Chondrocyte (in vitro differentiated cells): ENCODE measurements around the gene NDFIP2. TPM values are rescaled to one million over a fixed set of nuclear protein-coding genes. Genes with fewer than 3 reads are reported as not detected.
A peak's percentile ranks its signal among the peaks of the same experiment; 100 is the strongest.

Source experiments
- DNase-seq: peaks from one replicate; pipeline ENCODE4 v3.0.0; 2021; ENCODE audit warnings: mixed read lengths, low spot score
- H3K27ac Mint-ChIP-seq: one replicate; pipeline ENCODE4 v1.8.0; 2021; ENCODE audit warnings: mild to moderate bottlenecking, moderate library complexity, mixed read lengths; ENCODE audit not compliant: unreplicated experiment
- H3K27me3 Mint-ChIP-seq: 2 replicates; pipeline ENCODE4 v1.8.0; 2021; ENCODE audit warnings: low read depth, mixed read lengths
- H3K36me3 Mint-ChIP-seq: 2 replicates; pipeline ENCODE4 v1.8.0; 2021; ENCODE audit warnings: low read depth, mixed read lengths
- H3K4me1 Mint-ChIP-seq: 2 replicates; pipeline ENCODE4 v1.8.0; 2021; ENCODE audit warnings: low read depth, mild to moderate bottlenecking, mixed read lengths
- H3K4me3 Mint-ChIP-seq: one replicate; pipeline ENCODE4 v1.8.0; 2021; ENCODE audit warnings: mild to moderate bottlenecking, moderate library complexity, mixed read lengths; ENCODE audit not compliant: unreplicated experiment
- H3K9me3 Mint-ChIP-seq: 2 replicates; pipeline ENCODE4 v1.8.0; 2021; ENCODE audit warnings: low read depth, mixed read lengths
- CTCF ChIP-seq: fragments of 200-600 bp; sonication (generic); IDR thresholded peaks from 2 replicates; pipeline ENCODE4 v1.5.0; 2021; ENCODE audit warnings: antibody characterized with exemption, mild to moderate bottlenecking, moderate library complexity
- total RNA-seq: library from RNA; stranded (reverse); gene quantifications from 3 replicates; pipeline ENCODE4 v1.2.1, GENCODE V29; 2021

The NDFIP2 gene
- total RNA-seq, 1 donor from 2014 or later: 33.9 TPM

GRCh38 chr13:79522583-79522982 is 41.6 kb downstream of the NDFIP2 start:
- H3K9me3 Mint-ChIP-seq: peaks cover 2% of the 10 kb centered on the region
- peaks cover 7% of the 10 kb centered on the region for H3K4me1 Mint-ChIP-seq

GRCh38 chr13:79525064-79525857 is 44.3 kb downstream of the NDFIP2 start:
- H3K27me3 Mint-ChIP-seq: no peaks in the 10 kb centered on the region
- TF ChIP-seq CTCF: no peak
- no peak overlapping the region for H3K4me3 Mint-ChIP-seq
- peaks cover 5% of the 10 kb centered on the region for H3K36me3 Mint-ChIP-seq
- peaks cover 7% of the 10 kb centered on the region for H3K4me1 Mint-ChIP-seq
- H3K27ac Mint-ChIP-seq: no peak overlapping the region
- peaks cover 2% of the 10 kb centered on the region for H3K9me3 Mint-ChIP-seq
- DNase-seq: no peak

More at GRCh38 chr13:79522583-79522982, 41.6 kb downstream of the NDFIP2 start:
- Mint-ChIP-seq H3K36me3 (peaks cover 5% of the 10 kb centered on the region), H3K4me3 (no peak overlapping the region), H3K27me3 (no peaks in the 10 kb centered on the region), H3K27ac (peak overlapping the region; percentile 24)
- DNase-seq: no peak
- TF ChIP-seq CTCF: no peak

- H3K9me3 Mint-ChIP-seq: no peaks in the 10 kb centered on the region
- no peak overlapping the region for H3K4me3 Mint-ChIP-seq
- DNase-seq: no peak
- no peak overlapping the region for H3K27ac Mint-ChIP-seq
- H3K27me3 Mint-ChIP-seq: no peaks in the 10 kb centered on the region
- peaks cover 3% of the 10 kb centered on the region for H3K4me1 Mint-ChIP-seq
- TF ChIP-seq CTCF: no peak
- H3K36me3 Mint-ChIP-seq: peaks cover 2% of the 10 kb centered on the region
These were observed 46.7 kb downstream of the NDFIP2 start for GRCh38 chr13:79527698-79528097.

- no peak overlapping the region for H3K4me3 Mint-ChIP-seq
- H3K9me3 Mint-ChIP-seq: no peaks in the 10 kb centered on the region
- no peaks in the 10 kb centered on the region for H3K36me3 Mint-ChIP-seq
- H3K27ac Mint-ChIP-seq: no peak overlapping the region
- TF ChIP-seq CTCF: no peak
- DNase-seq: no peak
- H3K27me3 Mint-ChIP-seq: no peaks in the 10 kb centered on the region
- H3K4me1 Mint-ChIP-seq: no peaks in the 10 kb centered on the region
These were observed 47.4 kb downstream of the NDFIP2 start for GRCh38 chr13:79528356-79528755.

GRCh38 chr13:79528759-79529191 is 47.8 kb downstream of the NDFIP2 start:
- H3K27ac Mint-ChIP-seq: no peak overlapping the region
- H3K36me3 Mint-ChIP-seq: no peaks in the 10 kb centered on the region
- H3K27me3 Mint-ChIP-seq: no peaks in the 10 kb centered on the region
- no peak overlapping the region for H3K4me3 Mint-ChIP-seq
- no peaks in the 10 kb centered on the region for H3K9me3 Mint-ChIP-seq
- TF ChIP-seq CTCF: no peak
- DNase-seq: no peak
- peaks cover 1% of the 10 kb centered on the region for H3K4me1 Mint-ChIP-seq
